Activated T-cell treated with anti-CD3 and anti-CD28 coated beads, Interleukin-2, amount 50 U/mL, for 48 hours (primary cell): ENCODE results near the gene PEPD.

Experiments used
- DNase-seq, 2 experiments: peaks; one replicate each; pipeline ENCODE4 v3.0.0-alpha.2; 2020

PEPD gene

GRCh38 chr19:33346665-33347064 lies 174.9 kb downstream of the PEPD start:
- no peak for DNase-seq

- DNase-seq = no peak
Measured at GRCh38 chr19:33345163-33345562, 176.4 kb downstream of the PEPD start.

GRCh38 chr19:33344573-33344925 lies 177.0 kb downstream of the PEPD start:
- no peak for DNase-seq

- no peak for DNase-seq
Measured at GRCh38 chr19:33343859-33344572, 177.6 kb downstream of the PEPD start.

- DNase-seq = no peak
Measured at GRCh38 chr19:33343301-33343700, 178.3 kb downstream of the PEPD start.

GRCh38 chr19:33340991-33341390 lies 180.6 kb downstream of the PEPD start:
- DNase-seq = no peak

- no peak for DNase-seq
Measured at GRCh38 chr19:33339016-33339984, 182.3 kb downstream of the PEPD start.
